Stimulated activated CD4-positive, alpha-beta T cell treated with anti-CD3 and anti-CD28 coated beads, Interleukin-2, amount 100 ng/mL, for 4 hours (primary cell): ENCODE data around the gene C1RL.
"Not testable (repeated sequence)": the region's sequence is repeated elsewhere in the genome, so short reads cannot be mapped to it uniquely, and the experiment has no call there.

Source experiments
- DNase-seq: peaks from one replicate; pipeline ENCODE4 v3.0.0-alpha.2; 2020; ENCODE audit warnings: low read depth

C1RL gene

DNA sequence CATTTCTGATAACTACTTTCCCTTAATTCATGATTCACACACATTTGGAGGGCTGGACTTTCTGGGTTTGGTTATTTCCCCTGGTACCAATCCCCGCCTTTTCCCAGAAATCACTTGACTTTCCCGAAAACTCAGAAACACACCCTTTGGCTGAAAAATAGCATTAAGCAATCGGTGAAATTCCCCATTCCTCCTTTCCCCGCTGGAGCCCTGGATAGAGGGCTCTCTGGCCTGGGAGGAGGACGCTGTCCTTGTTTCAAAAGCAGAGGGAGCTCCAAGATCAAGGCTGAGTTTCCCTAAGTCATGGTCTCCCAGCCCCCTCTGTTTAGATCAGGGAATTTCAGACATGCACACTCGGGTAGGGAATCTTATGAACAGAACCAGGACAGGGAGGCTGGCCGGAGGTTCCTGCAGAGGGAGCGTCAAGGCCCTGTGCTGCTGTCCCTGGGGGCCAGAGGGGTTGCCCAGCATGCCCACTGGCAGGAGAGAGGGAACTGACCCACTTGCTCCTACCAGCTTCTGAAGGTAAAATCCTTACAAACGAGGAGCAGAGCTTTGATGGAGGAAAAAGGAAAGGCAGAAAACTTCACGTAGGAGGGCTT, 48.6 kb downstream of the C1RL start, which contains the start of gene C1S:
Gene C1S (plus strand): TSS at position 366 of the 602 bp plus-strand sequence. CDS start 1,195 bp downstream, outside the sequence.
- DNase-seq, result no peak

GRCh38 chr12:7059780-7060179, 49.2 kb downstream of the C1RL start:
- no peak for DNase-seq

DNA sequence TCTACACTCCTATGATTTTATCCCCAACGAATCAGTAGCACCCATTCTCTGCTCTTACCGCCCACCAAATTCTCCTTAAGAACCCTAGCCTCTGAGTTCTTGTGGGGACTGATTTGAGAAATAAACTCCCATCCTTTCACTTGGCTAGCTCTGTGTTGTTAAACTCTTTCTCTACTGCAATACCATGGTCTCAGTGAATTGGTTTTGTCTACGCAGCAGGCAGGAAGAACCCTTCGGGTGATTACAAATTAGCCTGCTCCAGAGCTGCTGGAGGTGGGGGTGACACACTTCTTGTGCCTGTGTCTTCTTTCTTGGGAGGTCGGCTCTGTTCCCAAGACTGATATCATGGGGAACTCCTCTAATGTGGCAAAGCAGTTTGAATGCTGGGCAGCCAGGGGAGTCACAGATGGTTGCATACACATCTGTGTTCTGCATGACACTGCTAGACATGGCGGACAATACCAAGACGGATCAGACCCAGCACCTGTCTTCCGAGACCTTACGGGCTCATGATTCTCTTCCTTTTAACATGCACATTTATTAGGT, 50.1 kb downstream of the C1RL start:
- no peak for DNase-seq

GRCh38 chr12:7058163-7058845, 50.7 kb downstream of the C1RL start:
- DNase-seq, result no peak

DNA sequence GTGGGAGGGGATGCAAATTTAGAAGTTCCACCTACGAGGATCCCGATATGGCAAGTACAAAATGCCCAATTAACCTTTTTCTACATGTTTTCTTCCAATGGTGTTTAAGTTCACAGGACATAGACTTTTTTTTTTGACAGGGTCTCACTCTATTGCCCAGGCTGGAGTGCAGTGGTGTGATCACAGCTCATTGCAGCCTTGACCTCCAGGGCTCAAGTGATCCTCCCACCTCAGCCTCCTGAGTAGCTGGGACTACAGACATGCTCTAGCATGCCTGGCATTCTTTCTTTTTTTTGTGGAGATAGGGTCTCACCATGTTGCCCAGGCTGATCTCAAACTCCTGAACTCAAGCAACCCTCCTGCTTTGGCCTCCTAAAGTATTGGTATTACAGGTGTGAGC, 53.3 kb downstream of the C1RL start:
- not testable (repeated sequence) for DNase-seq

DNA sequence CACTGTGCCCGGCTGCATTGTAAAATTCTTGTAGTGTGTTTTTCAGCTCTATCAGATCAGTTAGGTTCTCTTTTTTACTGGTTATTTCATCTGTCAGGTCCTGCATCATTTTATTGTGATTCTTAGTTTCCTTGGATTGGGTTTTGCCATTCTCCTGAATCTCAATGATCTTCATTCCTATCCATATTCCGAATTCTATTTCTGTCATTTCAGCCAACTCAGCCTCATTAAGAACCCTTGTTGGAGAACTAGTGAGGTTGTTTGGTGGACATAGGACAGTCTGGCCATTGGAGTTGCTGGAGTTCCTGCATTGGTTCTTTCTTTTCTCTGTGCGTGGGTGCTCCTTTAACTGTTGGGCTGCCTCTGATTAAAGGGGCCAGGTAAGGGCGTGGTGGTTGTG, 54.1 kb downstream of the C1RL start:
- DNase-seq, result no peak

- not testable (repeated sequence) for DNase-seq
Observed at GRCh38 chr12:7049973-7050372, 59.0 kb downstream of the C1RL start.

- DNase-seq, result not testable (repeated sequence)
Observed at GRCh38 chr12:7049445-7049951, 59.5 kb downstream of the C1RL start.

GRCh38 chr12:7047306-7047705, 61.7 kb downstream of the C1RL start:
- DNase-seq, result no peak

DNA sequence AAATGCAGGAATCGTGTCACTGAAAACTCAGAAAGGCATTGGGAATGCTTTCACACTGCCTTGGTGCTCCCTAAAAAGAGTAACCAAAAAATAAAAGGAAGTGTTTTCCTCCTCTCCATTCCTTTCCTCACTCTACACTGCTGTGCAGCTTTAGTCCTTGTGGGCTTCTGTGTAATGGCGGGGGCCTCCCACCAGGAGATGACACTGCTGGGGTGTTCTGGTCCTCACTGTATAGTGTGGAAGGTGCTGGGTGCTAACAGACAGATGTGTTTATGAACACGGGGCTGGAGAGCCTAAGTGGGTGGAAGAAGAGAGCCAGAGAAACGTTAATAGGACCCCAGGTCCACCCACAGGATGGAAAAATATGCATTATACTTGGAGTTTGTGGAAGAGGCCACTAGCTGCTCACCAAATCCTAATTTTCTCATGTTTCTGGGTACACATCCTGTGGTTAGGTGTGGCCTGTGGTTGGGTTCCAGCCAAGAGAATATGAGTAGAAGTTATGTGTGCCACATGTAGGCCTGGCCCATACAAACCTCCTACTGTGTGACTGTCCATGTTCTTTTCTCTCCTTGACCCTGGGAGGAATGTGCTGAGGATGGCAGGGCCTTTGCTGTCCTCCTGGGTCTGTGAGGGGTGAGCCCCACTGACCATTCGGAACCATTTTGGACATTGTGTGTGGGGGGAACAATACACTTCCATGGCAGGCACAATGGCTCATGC, 62.5 kb downstream of the C1RL start:
- DNase-seq, result no peak

DNA sequence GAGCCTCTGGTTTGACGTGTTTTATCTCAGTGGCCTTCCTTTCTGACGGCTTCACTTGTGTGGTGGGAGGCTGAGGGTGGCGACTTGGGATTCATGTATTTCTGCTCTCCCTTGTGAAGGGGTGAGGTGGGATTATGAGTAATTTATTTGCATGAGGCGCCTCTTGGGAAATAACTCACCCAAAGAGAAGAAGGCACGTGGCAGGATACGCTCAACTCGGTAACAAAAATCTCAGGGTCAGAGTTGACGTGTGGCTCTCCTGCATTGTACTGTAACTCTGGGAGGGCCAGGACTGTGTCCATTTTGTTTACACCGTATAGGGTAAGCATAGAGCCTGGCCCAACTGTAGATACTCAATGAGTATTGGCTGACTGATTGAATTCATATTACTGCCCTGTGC, 63.1 kb downstream of the C1RL start:
- no peak for DNase-seq
